GM19372 (cell line): Measurements from ENCODE around the gene DHX38.
"Not testable (repeated sequence)": the region's sequence is repeated elsewhere in the genome, so short reads cannot be mapped to it uniquely, and the experiment has no call there.

Experiments used
- ATAC-seq: cut with Tn5 transposase; IDR thresholded peaks from one replicate; pipeline ENCODE4 v1.9.1; 2021; ENCODE audit warnings: mild to moderate bottlenecking, low read depth, moderate library complexity; ENCODE audit not compliant: unreplicated experiment

Gene DHX38

GRCh38 chr16:72093448-72094265 is at the start of gene DHX38, which contains the start of gene TXNL4B:
Gene DHX38, plus strand, starts transcription at chr16:72093847. Its CDS starts 2,311 bp downstream, at chr16:72096158.
Gene TXNL4B, minus strand, starts transcription at chr16:72093620. Its CDS starts 2,871 bp downstream, at chr16:72090749.
- ATAC-seq = peak; percentile 98

- ATAC-seq = no peak
These were observed 49.4 kb upstream of the DHX38 start for GRCh38 chr16:72044296-72044695.

GRCh38 chr16:72044825-72045359 is 48.8 kb upstream of the DHX38 start:
- no peak for ATAC-seq

- no peak for ATAC-seq
These were observed 44.5 kb upstream of the DHX38 start for GRCh38 chr16:72049110-72049509.

- ATAC-seq = no peak
These were observed 42.7 kb upstream of the DHX38 start for GRCh38 chr16:72050769-72051464.

GRCh38 chr16:72051818-72052217 is 41.8 kb upstream of the DHX38 start:
- no peak for ATAC-seq

GRCh38 chr16:72054254-72054847 is 39.3 kb upstream of the DHX38 start, which contains the start of gene HP:
Gene HP, plus strand, starts transcription at chr16:72054505. Its CDS starts 148 bp downstream, at chr16:72054653.
- not testable (repeated sequence) for ATAC-seq

- ATAC-seq = no peak
These were observed 37.7 kb upstream of the DHX38 start for GRCh38 chr16:72055911-72056310.

- not testable (repeated sequence) for ATAC-seq
These were observed 36.3 kb upstream of the DHX38 start for GRCh38 chr16:72057313-72057712.

- not testable (repeated sequence) for ATAC-seq
These were observed 34.6 kb upstream of the DHX38 start for GRCh38 chr16:72059060-72059459.

- no peak for ATAC-seq
These were observed 33.2 kb upstream of the DHX38 start for GRCh38 chr16:72060405-72060804.

- no peak for ATAC-seq
These were observed 32.1 kb upstream of the DHX38 start for GRCh38 chr16:72061564-72061963.

GRCh38 chr16:72064361-72064894 is 29.2 kb upstream of the DHX38 start:
- ATAC-seq = no peak

- ATAC-seq = no peak
These were observed 26.9 kb upstream of the DHX38 start for GRCh38 chr16:72066747-72067146.

GRCh38 chr16:72068930-72069329 is 24.7 kb upstream of the DHX38 start:
- no peak for ATAC-seq

GRCh38 chr16:72072514-72073342 is 20.9 kb upstream of the DHX38 start:
- ATAC-seq = no peak

GRCh38 chr16:72073560-72074230 is 20.0 kb upstream of the DHX38 start:
- ATAC-seq = no peak

- ATAC-seq = not testable (repeated sequence)
These were observed 18.6 kb upstream of the DHX38 start for GRCh38 chr16:72075067-72075466.
